Left lung (tissue), 10 donors: ENCODE data around the gene IMMP2L. TPM values are rescaled to one million over a fixed set of nuclear protein-coding genes. Genes with fewer than 3 reads are reported as not detected.

Experiments
- ATAC-seq: fragments of 200-7000 bp; cut with Tn5 transposase; one replicate; pipeline ENCODE4 v1.9.1; 2020; ENCODE audit warnings: moderate library complexity
- DNase-seq, 4 donors: peaks; one replicate each; pipeline ENCODE4 v3.0.0-alpha.2; 2013 to 2020
- H3K27ac ChIP-seq, 2 donors: fragments of 200-600 bp; sonication (generic) in 1 of 2; one replicate each; pipeline versions ENCODE4 v1.5.0 to v1.8.0; 2020 to 2021
- H3K27me3 ChIP-seq, 2 donors: fragments of 200-600 bp; sonication (generic) in 1 of 2; one replicate each; pipeline versions ENCODE4 v1.5.0 to v1.8.0; 2020 to 2021
- H3K36me3 ChIP-seq, 2 donors: fragments of 200-600 bp; sonication (generic) in 1 of 2; one replicate each; pipeline versions ENCODE4 v1.5.0 to v1.8.0; 2020 to 2021
- H3K4me1 ChIP-seq, 2 donors: fragments of 200-600 bp; one replicate each; pipeline ENCODE4 v1.8.0; 2021
- H3K4me3 ChIP-seq, 2 donors: fragments of 200-600 bp; sonication (generic) in 1 of 2; one replicate each; pipeline versions ENCODE4 v1.5.0 to v1.8.0; 2020 to 2021; ENCODE audit warnings: mild to moderate bottlenecking in 1 of 2
- H3K9me3 ChIP-seq, 2 donors: fragments of 200-600 bp; sonication (generic) in 1 of 2; one replicate each; pipeline versions ENCODE4 v1.5.0 to v1.8.0; 2020 to 2021
- intact Hi-C, 2 donors: fragments of 100-400 bp; cut with DNase I; formaldehyde crosslinking; loops; one replicate each; pipeline versions ENCODE4 v1.11.2 to v1.14.2; 2022
- polyA plus RNA-seq, 6 donors: library from polyadenylated mRNA; unstranded; fragments of 120-200 nt; gene quantifications; one replicate each; pipeline ENCODE4 v1.2.1, GENCODE V29; 2013; ENCODE audit not compliant: insufficient read length in 6 of 6
- total RNA-seq, 2 donors: library from RNA; stranded (reverse); fragmentation: NEBNext Ultra II Directional; extraction: Animal tissue kit (Norgen Biotek cat#: 25700); gene quantifications; one replicate each; pipeline ENCODE4 v1.2.1, GENCODE V29; 2021
- TF ChIP-seq, protein P1 (sequence below), 2 donors: fragments of 200-600 bp; sonication (generic) in 1 of 2; IDR thresholded peaks; one replicate each; pipeline versions ENCODE4 v1.5.0 to v1.8.0; 2021; ENCODE audit warnings: antibody characterized with exemption in 2 of 2
- donor health status: DM: no; HTN: yes; CAD: no.
- donor health status: DM: no; HTN: no; CAD: no.

The IMMP2L gene
- total and polyA plus RNA-seq, 8 donors = 10.3 to 30.1 (median 25.7) TPM

DNA sequence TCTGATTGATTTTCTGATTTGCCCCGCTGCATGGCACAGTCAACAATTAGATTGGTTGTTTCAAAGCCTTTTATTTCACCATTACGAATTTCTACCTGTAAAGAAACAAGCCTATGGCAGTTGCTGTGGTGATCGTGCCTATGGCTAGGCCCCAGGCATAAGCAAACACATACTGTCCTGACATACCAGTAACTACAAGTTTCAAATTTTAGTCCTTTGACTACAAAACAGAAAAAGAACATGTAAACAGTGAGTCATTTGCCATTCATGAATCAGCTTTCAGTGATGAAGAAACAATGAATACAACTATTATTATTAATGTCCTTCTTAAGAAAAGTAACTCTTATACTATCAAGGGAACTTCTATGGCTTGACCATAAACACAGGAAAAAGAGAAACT, 639.4 kb downstream of the IMMP2L start:
- Histone ChIP-seq H3K27ac (no peak overlapping the region), H3K27me3 (no peaks in the 10 kb centered on the region), H3K9me3 (no peaks in the 10 kb centered on the region), H3K4me1 (no peaks in the 10 kb centered on the region), H3K4me3 (no peak overlapping the region), H3K36me3 (no peaks in the 10 kb centered on the region)
- ATAC-seq (no peak), DNase-seq (no peak)
- intact Hi-C loops = no loop called here
- TF ChIP-seq, protein P1, sequence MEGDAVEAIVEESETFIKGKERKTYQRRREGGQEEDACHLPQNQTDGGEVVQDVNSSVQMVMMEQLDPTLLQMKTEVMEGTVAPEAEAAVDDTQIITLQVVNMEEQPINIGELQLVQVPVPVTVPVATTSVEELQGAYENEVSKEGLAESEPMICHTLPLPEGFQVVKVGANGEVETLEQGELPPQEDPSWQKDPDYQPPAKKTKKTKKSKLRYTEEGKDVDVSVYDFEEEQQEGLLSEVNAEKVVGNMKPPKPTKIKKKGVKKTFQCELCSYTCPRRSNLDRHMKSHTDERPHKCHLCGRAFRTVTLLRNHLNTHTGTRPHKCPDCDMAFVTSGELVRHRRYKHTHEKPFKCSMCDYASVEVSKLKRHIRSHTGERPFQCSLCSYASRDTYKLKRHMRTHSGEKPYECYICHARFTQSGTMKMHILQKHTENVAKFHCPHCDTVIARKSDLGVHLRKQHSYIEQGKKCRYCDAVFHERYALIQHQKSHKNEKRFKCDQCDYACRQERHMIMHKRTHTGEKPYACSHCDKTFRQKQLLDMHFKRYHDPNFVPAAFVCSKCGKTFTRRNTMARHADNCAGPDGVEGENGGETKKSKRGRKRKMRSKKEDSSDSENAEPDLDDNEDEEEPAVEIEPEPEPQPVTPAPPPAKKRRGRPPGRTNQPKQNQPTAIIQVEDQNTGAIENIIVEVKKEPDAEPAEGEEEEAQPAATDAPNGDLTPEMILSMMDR (IDR thresholded peaks at IDR 0.05) = no peak

DNA sequence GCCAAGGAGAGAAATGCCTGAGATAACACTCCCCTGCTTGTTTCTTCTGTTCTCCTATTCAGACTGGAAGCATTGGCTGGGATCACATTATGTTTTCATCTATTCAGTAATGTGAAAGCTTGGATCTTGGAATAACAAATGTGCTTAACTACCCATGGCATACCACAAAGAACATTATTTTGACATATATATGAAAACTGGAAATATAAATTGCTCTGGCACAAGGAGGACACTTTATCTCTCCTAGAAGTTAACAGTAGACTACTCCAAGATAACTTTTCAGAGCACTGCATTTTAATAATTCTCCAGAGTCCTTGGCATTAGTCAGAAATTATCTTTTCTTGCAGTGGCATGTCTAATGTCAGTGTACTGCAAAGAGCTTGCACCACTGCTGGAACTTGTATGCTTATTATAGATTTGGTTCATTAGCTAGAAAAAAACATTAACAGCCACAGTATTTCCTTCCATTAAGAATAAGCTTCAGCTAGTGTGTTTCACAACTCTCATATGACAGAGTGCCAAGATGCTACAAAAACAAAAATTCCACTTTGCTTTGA, 640.6 kb downstream of the IMMP2L start:
- no peak for ATAC-seq
- H3K36me3 ChIP-seq = no peaks in the 10 kb centered on the region
- intact Hi-C loops = no loop called here
- H3K4me3 ChIP-seq = no peak overlapping the region
- no peak overlapping the region for H3K27ac ChIP-seq
- H3K27me3 ChIP-seq = no peaks in the 10 kb centered on the region
- TF ChIP-seq, protein P1 (IDR thresholded peaks at IDR 0.05) = no peak
- H3K4me1 ChIP-seq = no peaks in the 10 kb centered on the region
- peak in 2 of 4 donors; percentile 16 to 54 for DNase-seq
- no peaks in the 10 kb centered on the region for H3K9me3 ChIP-seq

DNA sequence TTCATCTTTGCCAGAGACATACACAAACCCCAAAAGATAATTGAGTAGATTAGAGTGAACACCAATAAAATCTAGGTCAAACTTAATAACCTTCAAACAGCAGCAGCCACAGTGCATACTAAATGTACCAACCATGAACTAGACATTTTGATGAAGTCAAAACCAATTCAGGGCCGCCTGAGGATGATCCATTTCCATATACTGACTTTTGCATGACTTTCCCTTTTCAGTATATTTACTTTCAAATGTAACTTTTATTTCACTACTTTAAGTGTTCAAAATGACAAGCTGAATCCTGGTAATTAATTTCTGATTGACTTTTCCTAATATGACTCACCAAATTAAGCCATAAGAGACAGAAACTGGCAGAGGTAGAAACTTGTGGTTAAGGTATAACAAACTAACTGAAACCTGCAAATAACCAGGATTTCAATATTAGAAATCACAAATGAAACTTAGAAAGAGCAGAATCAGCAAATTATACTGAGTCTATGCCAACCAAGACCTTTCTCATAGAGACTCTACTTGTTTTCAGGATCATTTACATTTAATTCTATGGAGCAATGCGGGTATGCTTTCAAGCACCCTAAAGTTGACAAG, 643.2 kb downstream of the IMMP2L start:
- DNase-seq = no peak
- no peak for ATAC-seq
- TF ChIP-seq, protein P1 (IDR thresholded peaks at IDR 0.05) = no peak
- Histone ChIP-seq H3K27ac (no peak overlapping the region), H3K4me3 (no peak overlapping the region), H3K4me1 (no peaks in the 10 kb centered on the region), H3K9me3 (no peaks in the 10 kb centered on the region), H3K27me3 (no peaks in the 10 kb centered on the region), H3K36me3 (no peaks in the 10 kb centered on the region)
- intact Hi-C loops = no loop called here

DNA sequence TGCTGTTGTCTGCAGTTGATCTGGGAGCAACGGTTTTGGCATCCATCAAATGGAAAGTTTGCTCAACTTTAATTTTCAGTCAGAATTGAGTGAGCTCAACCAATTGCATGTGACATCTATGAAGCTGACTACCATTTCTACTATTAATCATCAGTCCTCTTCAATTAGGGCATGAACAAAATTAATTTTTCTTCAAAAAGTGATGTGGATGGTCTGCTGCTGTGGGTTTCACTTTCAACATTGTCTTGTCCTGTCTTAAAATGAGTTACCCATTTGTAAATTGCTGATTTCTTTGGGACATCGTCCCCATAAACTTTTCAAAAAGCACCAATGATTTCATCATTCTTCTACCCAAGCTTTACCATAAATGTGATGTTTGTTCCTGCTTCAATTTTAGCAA, 648.0 kb downstream of the IMMP2L start:
- Histone ChIP-seq H3K9me3 (no peaks in the 10 kb centered on the region), H3K27ac (no peak overlapping the region), H3K4me3 (no peak overlapping the region), H3K27me3 (no peaks in the 10 kb centered on the region), H3K36me3 (no peaks in the 10 kb centered on the region), H3K4me1 (no peaks in the 10 kb centered on the region)
- DNase-seq (no peak), ATAC-seq (no peak)
- TF ChIP-seq, protein P1 (IDR thresholded peaks at IDR 0.05) = no peak
- intact Hi-C loops = no loop called here

DNA sequence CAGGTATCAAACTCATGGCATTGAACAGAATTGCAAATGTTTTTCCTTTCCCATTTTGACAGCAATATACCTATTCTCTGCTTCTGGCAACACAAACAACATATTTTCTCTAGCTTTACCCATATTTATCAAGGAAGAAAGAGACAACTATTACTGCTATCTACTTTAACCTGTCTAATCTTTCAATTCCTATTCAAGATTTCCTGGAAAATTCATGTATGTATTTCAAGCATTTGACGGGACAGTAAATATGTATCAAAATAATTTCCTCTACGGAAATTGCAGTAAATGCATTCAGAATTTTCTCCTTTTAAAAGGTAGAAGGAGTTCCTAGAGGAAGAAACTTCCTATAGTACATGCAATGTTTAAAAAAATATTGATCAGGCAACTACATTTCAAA, 650.7 kb downstream of the IMMP2L start:
- TF ChIP-seq, protein P1 (IDR thresholded peaks at IDR 0.05) = no peak
- H3K27ac ChIP-seq = no peak overlapping the region
- no peaks in the 10 kb centered on the region for H3K36me3 ChIP-seq
- H3K9me3 ChIP-seq = peaks cover 0 to 5% of the 10 kb centered on the region in 2 donors
- no peak overlapping the region for H3K4me3 ChIP-seq
- no peaks in the 10 kb centered on the region for H3K4me1 ChIP-seq
- H3K27me3 ChIP-seq = no peaks in the 10 kb centered on the region
- no peak for ATAC-seq
- intact Hi-C loops = no loop called here
- DNase-seq = no peak
